ENCODE results near the gene MCF2L. TPM values are rescaled to one million over a fixed set of nuclear protein-coding genes. Genes with fewer than 3 reads are reported as not detected.

Gene MCF2L
- polyA plus RNA-seq, 2 of the 4 experiments (the other 2 are of a cell fraction): 0.36 to 0.92 TPM

- H3K4me1 ChIP-seq: no peaks in the 10 kb centered on the region
- H3K4me2 ChIP-seq: no peak overlapping the region
- ChIA-PET CTCF (no interaction called here), POLR2A (no interaction called here)
- no peak for ATAC-seq
- no peaks in the 10 kb centered on the region for H3K9me3 ChIP-seq
- WGBS (ENCODE audit: missing lambda C conversion rate): 64% methylated on average over 12 of the region's 21 CpGs
- FAIRE-seq: no peak
- no peak overlapping the region for H3K4me3 ChIP-seq
- TF ChIP-seq KDM1A (IDR thresholded peaks at IDR 0.05; ENCODE audit: low read depth) (no peak), RFX5 (IDR thresholded peaks at IDR 0.05) (no peak), JUN (IDR thresholded peaks at IDR 0.05) (no peak), RCOR1 (IDR thresholded peaks at IDR 0.05; ENCODE audit: low read depth, low read length) (no peak)
- no peak overlapping the region for H3K27ac ChIP-seq
- no peak for DNase-seq (ENCODE audit: low read depth in 1 of 2, low spot score in 1 of 2)
These were observed 57.4 kb downstream of the MCF2L start for GRCh38 chr13:113026391-113026910.

DNA sequence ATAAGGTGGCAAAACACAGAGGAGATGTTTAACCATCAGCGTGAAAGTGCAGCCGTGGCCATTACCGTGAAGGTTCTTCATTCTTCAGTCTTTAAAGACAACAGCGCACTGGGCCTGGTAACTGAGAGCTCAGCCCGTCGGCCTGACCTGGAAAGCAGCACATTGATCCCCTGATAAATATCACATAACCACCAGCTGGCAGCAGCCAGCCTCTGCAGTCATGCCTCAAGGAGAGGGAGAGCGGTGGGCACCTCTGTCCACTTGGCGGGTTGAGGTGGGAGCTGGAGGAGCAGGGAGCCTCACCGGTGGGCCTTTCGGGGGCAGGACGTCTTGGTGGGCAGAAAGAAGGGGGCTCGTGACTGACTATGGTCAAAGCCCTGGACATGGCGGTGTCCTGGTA, 58.1 kb downstream of the MCF2L start:
- Histone ChIP-seq H3K27ac (no peak overlapping the region), H3K4me2 (no peak overlapping the region), H3K9me3 (no peaks in the 10 kb centered on the region), H3K4me1 (no peaks in the 10 kb centered on the region), H3K4me3 (no peak overlapping the region)
- 74% methylated on average over 13 of the region's 13 CpGs for WGBS (ENCODE audit: missing lambda C conversion rate)
- POLR2A ChIA-PET: no interaction called here
- CTCF ChIA-PET: interaction anchor here (2.3 kb wide), 1 partner anchor 80 kb away, joined by 5 read pairs; no protein-coding TSS in a partner anchor
- FAIRE-seq: no peak
- no peak for TF ChIP-seq HOXB13 (CRISPR knock-in tag; IDR thresholded peaks at IDR 0.05; ENCODE audit: low read depth)
- no peak for TF ChIP-seq NFE2L2 (conservative IDR thresholded peaks at IDR 0.05; ENCODE audit: low read length)
- no peak for TF ChIP-seq PHF8 (IDR thresholded peaks at IDR 0.05; ENCODE audit: borderline replicate concordance, low read depth)
- TF ChIP-seq JUNB (IDR thresholded peaks at IDR 0.05): no peak
- TF ChIP-seq ELK1 (IDR thresholded peaks at IDR 0.05; ENCODE audit: low read depth, low read length): no peak
- TF ChIP-seq ZNF302 (CRISPR knock-in tag; IDR thresholded peaks at IDR 0.05): no peak
- no peak for ATAC-seq
- no peak for DNase-seq (ENCODE audit: low read depth in 1 of 2, low spot score in 1 of 2)

- no peak overlapping the region for H3K4me3 ChIP-seq
- H3K4me1 ChIP-seq: no peaks in the 10 kb centered on the region
- H3K27ac ChIP-seq: no peak overlapping the region
- POLR2A ChIA-PET: no interaction called here
- ATAC-seq: no peak
- FAIRE-seq: no peak
- CTCF ChIA-PET: interaction anchor here (2.3 kb wide), 1 partner anchor 81 kb away, joined by 5 read pairs; no protein-coding TSS in a partner anchor
- no peak for DNase-seq (ENCODE audit: low read depth in 1 of 2, low spot score in 1 of 2)
- H3K4me2 ChIP-seq: no peak overlapping the region
- 63% methylated on average over 9 of the region's 16 CpGs for WGBS (ENCODE audit: missing lambda C conversion rate)
- no peaks in the 10 kb centered on the region for H3K9me3 ChIP-seq
- TF ChIP-seq POLR2AphosphoS2 (conservative IDR thresholded peaks at IDR 0.05; ENCODE audit: low read length): no peak
- TF ChIP-seq, protein P1, sequence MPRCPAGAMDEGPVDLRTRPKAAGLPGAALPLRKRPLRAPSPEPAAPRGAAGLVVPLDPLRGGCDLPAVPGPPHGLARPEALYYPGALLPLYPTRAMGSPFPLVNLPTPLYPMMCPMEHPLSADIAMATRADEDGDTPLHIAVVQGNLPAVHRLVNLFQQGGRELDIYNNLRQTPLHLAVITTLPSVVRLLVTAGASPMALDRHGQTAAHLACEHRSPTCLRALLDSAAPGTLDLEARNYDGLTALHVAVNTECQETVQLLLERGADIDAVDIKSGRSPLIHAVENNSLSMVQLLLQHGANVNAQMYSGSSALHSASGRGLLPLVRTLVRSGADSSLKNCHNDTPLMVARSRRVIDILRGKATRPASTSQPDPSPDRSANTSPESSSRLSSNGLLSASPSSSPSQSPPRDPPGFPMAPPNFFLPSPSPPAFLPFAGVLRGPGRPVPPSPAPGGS (IDR thresholded peaks at IDR 0.05): no peak
These were observed 58.6 kb downstream of the MCF2L start for GRCh38 chr13:113027566-113027965.

- POLR2A ChIA-PET: no interaction called here
- WGBS (ENCODE audit: missing lambda C conversion rate): 70% methylated on average over 14 of the region's 16 CpGs
- Histone ChIP-seq H3K4me2 (no peak overlapping the region), H3K4me1 (no peaks in the 10 kb centered on the region), H3K9me3 (no peaks in the 10 kb centered on the region), H3K27ac (no peak overlapping the region), H3K4me3 (no peak overlapping the region)
- DNase-seq (ENCODE audit: low read depth in 1 of 2, low spot score in 1 of 2) (no peak), ATAC-seq (no peak), FAIRE-seq (no peak)
- CTCF ChIA-PET: interaction anchor here (1.0 to 2.4 kb wide), 10 partner anchors 8 to 156 kb away, joined by 3 to 16 read pairs (median 4); partner anchors contain the start of gene MCF2L
- TF ChIP-seq USF2 (IDR thresholded peaks at IDR 0.05): no peak
- TF ChIP-seq CHD4 (IDR thresholded peaks at IDR 0.05; ENCODE audit: borderline replicate concordance): no peak
- TF ChIP-seq MAFK (IDR thresholded peaks at IDR 0.05; ENCODE audit: partially characterized antibody): no peak
- TF ChIP-seq HOXB5 (CRISPR knock-in tag; IDR thresholded peaks at IDR 0.05): no peak
- no peak for TF ChIP-seq JUNB (IDR thresholded peaks at IDR 0.05)
- no peak for TF ChIP-seq FOSL2 (IDR thresholded peaks at IDR 0.05)
- no peak for TF ChIP-seq FOSL2 (CRISPR knock-in tag; IDR thresholded peaks at IDR 0.05)
- TF ChIP-seq ZSCAN20 (CRISPR knock-in tag; IDR thresholded peaks at IDR 0.05): no peak
- no peak for TF ChIP-seq RFX5 (IDR thresholded peaks at IDR 0.05)
- no peak for TF ChIP-seq HMGXB4 (CRISPR knock-in tag; IDR thresholded peaks at IDR 0.05; ENCODE audit: borderline replicate concordance)
- no peak for TF ChIP-seq ZFP36 (IDR thresholded peaks at IDR 0.05; ENCODE audit: borderline replicate concordance, partially characterized antibody)
- TF ChIP-seq PHF8 (IDR thresholded peaks at IDR 0.05; ENCODE audit: borderline replicate concordance, low read depth): no peak
- TF ChIP-seq FOXS1 (CRISPR knock-in tag; IDR thresholded peaks at IDR 0.05): no peak
- no peak for TF ChIP-seq BHLHE40 (IDR thresholded peaks at IDR 0.05; ENCODE audit: low read depth, low read length)
- TF ChIP-seq CEBPB (IDR thresholded peaks at IDR 0.05): no peak
- TF ChIP-seq TP53 (CRISPR knock-in tag; IDR thresholded peaks at IDR 0.05): no peak
- no peak for TF ChIP-seq ESRRA (IDR thresholded peaks at IDR 0.05; ENCODE audit: borderline replicate concordance, low read length)
These were observed 59.5 kb downstream of the MCF2L start for GRCh38 chr13:113028336-113029060.

Data from A549 (cell line).